ENCODE results near the gene TMEM238L.

- TF ChIP-seq, protein P1, sequence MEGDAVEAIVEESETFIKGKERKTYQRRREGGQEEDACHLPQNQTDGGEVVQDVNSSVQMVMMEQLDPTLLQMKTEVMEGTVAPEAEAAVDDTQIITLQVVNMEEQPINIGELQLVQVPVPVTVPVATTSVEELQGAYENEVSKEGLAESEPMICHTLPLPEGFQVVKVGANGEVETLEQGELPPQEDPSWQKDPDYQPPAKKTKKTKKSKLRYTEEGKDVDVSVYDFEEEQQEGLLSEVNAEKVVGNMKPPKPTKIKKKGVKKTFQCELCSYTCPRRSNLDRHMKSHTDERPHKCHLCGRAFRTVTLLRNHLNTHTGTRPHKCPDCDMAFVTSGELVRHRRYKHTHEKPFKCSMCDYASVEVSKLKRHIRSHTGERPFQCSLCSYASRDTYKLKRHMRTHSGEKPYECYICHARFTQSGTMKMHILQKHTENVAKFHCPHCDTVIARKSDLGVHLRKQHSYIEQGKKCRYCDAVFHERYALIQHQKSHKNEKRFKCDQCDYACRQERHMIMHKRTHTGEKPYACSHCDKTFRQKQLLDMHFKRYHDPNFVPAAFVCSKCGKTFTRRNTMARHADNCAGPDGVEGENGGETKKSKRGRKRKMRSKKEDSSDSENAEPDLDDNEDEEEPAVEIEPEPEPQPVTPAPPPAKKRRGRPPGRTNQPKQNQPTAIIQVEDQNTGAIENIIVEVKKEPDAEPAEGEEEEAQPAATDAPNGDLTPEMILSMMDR (IDR thresholded peaks at IDR 0.05; ENCODE audit: low read depth, low read length, poor library complexity, severe bottlenecking), result no peak
- no peak for TF ChIP-seq EZH2phosphoT487 (IDR thresholded peaks at IDR 0.05; ENCODE audit: borderline replicate concordance, low read length)
These were observed 48.2 kb downstream of the TMEM238L start for GRCh38 chr17:10755592-10756127.

All from DOHH2 (cell line).